ENCODE results near the gene CMSS1.

The CMSS1 gene

GRCh38 chr3:99817437-99818240 is at the start of gene CMSS1:
Gene CMSS1 (plus strand): TSS chr3:99817862.
- TF ChIP-seq ESRRG (CRISPR knock-in tag; IDR thresholded peaks at IDR 0.05) (no peak), CSRNP3 (CRISPR knock-in tag; IDR thresholded peaks at IDR 0.05) (no peak), ZNF70 (CRISPR knock-in tag; IDR thresholded peaks at IDR 0.05) (no peak), ZC3H10 (CRISPR knock-in tag; IDR thresholded peaks at IDR 0.05) (no peak), PATZ1 (CRISPR knock-in tag; IDR thresholded peaks at IDR 0.05; ENCODE audit: borderline replicate concordance) (no peak), ZFP3 (CRISPR knock-in tag; IDR thresholded peaks at IDR 0.05) (peak; percentile 84), BACH2 (CRISPR knock-in tag; IDR thresholded peaks at IDR 0.05; ENCODE audit: borderline replicate concordance) (0 out of 2 replicates have a peak, but pooled peaks have one; percentile 25), ARNTL (CRISPR knock-in tag; IDR thresholded peaks at IDR 0.05; ENCODE audit: borderline replicate concordance, low read depth) (no peak), SNAI2 (CRISPR knock-in tag; IDR thresholded peaks at IDR 0.05) (peak; percentile 77), RARB (CRISPR knock-in tag; IDR thresholded peaks at IDR 0.05) (no peak), CSDC2 (CRISPR knock-in tag; IDR thresholded peaks at IDR 0.05) (no peak; the same call in 1 of the 2 replicates), PPARA (CRISPR knock-in tag; IDR thresholded peaks at IDR 0.05; ENCODE audit: borderline replicate concordance) (0 out of 2 replicates have a peak, but pooled peaks have one; percentile 39), TOX (CRISPR knock-in tag; IDR thresholded peaks at IDR 0.05; ENCODE audit: borderline replicate concordance) (no peak), OSR1 (CRISPR knock-in tag; IDR thresholded peaks at IDR 0.05) (no peak), TSHZ2 (CRISPR knock-in tag; IDR thresholded peaks at IDR 0.05) (no peak), TCF4 (CRISPR knock-in tag; IDR thresholded peaks at IDR 0.05; ENCODE audit: borderline replicate concordance) (peak; percentile 30; the same call in 1 of the 2 replicates), CREB5 (CRISPR knock-in tag; IDR thresholded peaks at IDR 0.05; ENCODE audit: low read depth) (no peak), ISL1 (CRISPR knock-in tag; IDR thresholded peaks at IDR 0.05) (no peak), ZNF565 (CRISPR knock-in tag; conservative IDR thresholded peaks at IDR 0.05; ENCODE audit: low read depth) (no peak), POU6F1 (CRISPR knock-in tag; IDR thresholded peaks at IDR 0.05; ENCODE audit: borderline replicate concordance, low read depth) (no peak), ZFP30 (CRISPR knock-in tag; IDR thresholded peaks at IDR 0.05) (peak; percentile 41; the same call in 1 of the 2 replicates)
- peak; percentile 97 for ATAC-seq

GRCh38 chr3:99768126-99768525 is 49.5 kb upstream of the CMSS1 start:
- no peak for ATAC-seq
- TF ChIP-seq ZFP30 (CRISPR knock-in tag; IDR thresholded peaks at IDR 0.05): no peak
- TF ChIP-seq SNAI2 (CRISPR knock-in tag; IDR thresholded peaks at IDR 0.05): no peak
- no peak for TF ChIP-seq TOX (CRISPR knock-in tag; IDR thresholded peaks at IDR 0.05; ENCODE audit: borderline replicate concordance)
- TF ChIP-seq ZNF70 (CRISPR knock-in tag; IDR thresholded peaks at IDR 0.05): no peak
- no peak for TF ChIP-seq PPARA (CRISPR knock-in tag; IDR thresholded peaks at IDR 0.05; ENCODE audit: borderline replicate concordance)
- no peak for TF ChIP-seq BACH2 (CRISPR knock-in tag; IDR thresholded peaks at IDR 0.05; ENCODE audit: borderline replicate concordance)
- TF ChIP-seq CSRNP3 (CRISPR knock-in tag; IDR thresholded peaks at IDR 0.05): no peak
- TF ChIP-seq RARB (CRISPR knock-in tag; IDR thresholded peaks at IDR 0.05): no peak
- no peak for TF ChIP-seq OSR1 (CRISPR knock-in tag; IDR thresholded peaks at IDR 0.05)
- no peak for TF ChIP-seq PATZ1 (CRISPR knock-in tag; IDR thresholded peaks at IDR 0.05; ENCODE audit: borderline replicate concordance)
- no peak for TF ChIP-seq ESRRG (CRISPR knock-in tag; IDR thresholded peaks at IDR 0.05)
- no peak for TF ChIP-seq ARNTL (CRISPR knock-in tag; IDR thresholded peaks at IDR 0.05; ENCODE audit: borderline replicate concordance, low read depth)
- TF ChIP-seq POU6F1 (CRISPR knock-in tag; IDR thresholded peaks at IDR 0.05; ENCODE audit: borderline replicate concordance, low read depth): no peak
- TF ChIP-seq ZC3H10 (CRISPR knock-in tag; IDR thresholded peaks at IDR 0.05): no peak
- TF ChIP-seq ZFP3 (CRISPR knock-in tag; IDR thresholded peaks at IDR 0.05): no peak
- no peak for TF ChIP-seq CSDC2 (CRISPR knock-in tag; IDR thresholded peaks at IDR 0.05)

All from SK-N-SH treated with all-trans-retinoic acid at 6 μM for 48 hours (cell line).